ENCODE data around the gene NOX3. TPM values are rescaled to one million over a fixed set of nuclear protein-coding genes. Genes with fewer than 3 reads are reported as not detected.

The NOX3 gene
- polyA plus RNA-seq, 1 donor from 2014 or later, result 0.11 TPM

GRCh38 chr6:155487371-155488130 is 31.9 kb upstream of the NOX3 start:
- H3K4me2 ChIP-seq (ENCODE audit: low read length), result no peak overlapping the region
- no peak overlapping the region for H3K4me3 ChIP-seq (ENCODE audit: low read length)
- H3K27ac ChIP-seq (ENCODE audit: low read length), result no peak overlapping the region
- no peak overlapping the region for H2AFZ ChIP-seq (ENCODE audit: low read depth, low read length)
- no peaks in the 10 kb centered on the region for H3K27me3 ChIP-seq (ENCODE audit: insufficient read depth, low read depth, low read length)
- no peaks in the 10 kb centered on the region for H3K9me2 ChIP-seq (ENCODE audit: insufficient read depth, low read length)
- H3K36me3 ChIP-seq (ENCODE audit: insufficient read depth, low read length), result no peaks in the 10 kb centered on the region
- H3F3A ChIP-seq (ENCODE audit: insufficient read depth, low read length, poor library complexity, severe bottlenecking), result no peaks in the 10 kb centered on the region
- TF ChIP-seq SMC3 (conservative IDR thresholded peaks at IDR 0.05; ENCODE audit: poor library complexity) (no peak), MXI1 (conservative IDR thresholded peaks at IDR 0.05; ENCODE audit: poor library complexity, severe bottlenecking) (no peak), REST (IDR thresholded peaks at IDR 0.05; ENCODE audit: borderline replicate concordance) (no peak), TAF1 (IDR thresholded peaks at IDR 0.05; ENCODE audit: low read depth) (no peak), EZH2 (IDR thresholded peaks at IDR 0.05; ENCODE audit: borderline replicate concordance, insufficient read depth, low read length, poor library complexity, severe bottlenecking) (no peak), RAD21 (conservative IDR thresholded peaks at IDR 0.05) (no peak), CTCF (IDR thresholded peaks at IDR 0.05; ENCODE audit: poor library complexity, severe bottlenecking) (no peak), EP300 (conservative IDR thresholded peaks at IDR 0.05; ENCODE audit: poor library complexity, severe bottlenecking) (no peak), POLR2AphosphoS5 (IDR thresholded peaks at IDR 0.05) (no peak)
- H3K9me3 ChIP-seq (ENCODE audit: low read length), result no peaks in the 10 kb centered on the region
- no peaks in the 10 kb centered on the region for H3K79me2 ChIP-seq (replicated peaks; ENCODE audit: insufficient read depth, low read length)
- no peaks in the 10 kb centered on the region for H4K20me1 ChIP-seq (ENCODE audit: insufficient read depth)
- no peak overlapping the region for H3K9ac ChIP-seq (ENCODE audit: low read length)

- H2AFZ ChIP-seq (ENCODE audit: low read depth, low read length), result no peak overlapping the region
- no peaks in the 10 kb centered on the region for H3K9me3 ChIP-seq (ENCODE audit: low read length)
- no peaks in the 10 kb centered on the region for H3K27me3 ChIP-seq (ENCODE audit: insufficient read depth, low read depth, low read length)
- no peak overlapping the region for H3K9ac ChIP-seq (ENCODE audit: low read length)
- H3F3A ChIP-seq (ENCODE audit: insufficient read depth, low read length, poor library complexity, severe bottlenecking), result no peaks in the 10 kb centered on the region
- H3K27ac ChIP-seq (ENCODE audit: low read length), result no peak overlapping the region
- no peaks in the 10 kb centered on the region for H3K36me3 ChIP-seq (ENCODE audit: insufficient read depth, low read length)
- no peaks in the 10 kb centered on the region for H3K9me2 ChIP-seq (ENCODE audit: insufficient read depth, low read length)
- H4K20me1 ChIP-seq (ENCODE audit: insufficient read depth), result no peaks in the 10 kb centered on the region
- no peaks in the 10 kb centered on the region for H3K79me2 ChIP-seq (replicated peaks; ENCODE audit: insufficient read depth, low read length)
- no peak for TF ChIP-seq SMC3 (conservative IDR thresholded peaks at IDR 0.05; ENCODE audit: poor library complexity)
- no peak for TF ChIP-seq EZH2 (IDR thresholded peaks at IDR 0.05; ENCODE audit: borderline replicate concordance, insufficient read depth, low read length, poor library complexity, severe bottlenecking)
- TF ChIP-seq MXI1 (conservative IDR thresholded peaks at IDR 0.05; ENCODE audit: poor library complexity, severe bottlenecking), result no peak
- TF ChIP-seq POLR2AphosphoS5 (IDR thresholded peaks at IDR 0.05), result no peak
- TF ChIP-seq CTCF (IDR thresholded peaks at IDR 0.05; ENCODE audit: poor library complexity, severe bottlenecking), result no peak
- no peak for TF ChIP-seq REST (IDR thresholded peaks at IDR 0.05; ENCODE audit: borderline replicate concordance)
- TF ChIP-seq TAF1 (IDR thresholded peaks at IDR 0.05; ENCODE audit: low read depth), result no peak
- no peak for TF ChIP-seq EP300 (conservative IDR thresholded peaks at IDR 0.05; ENCODE audit: poor library complexity, severe bottlenecking)
- no peak for TF ChIP-seq RAD21 (conservative IDR thresholded peaks at IDR 0.05)
- H3K4me3 ChIP-seq (ENCODE audit: low read length), result no peak overlapping the region
- no peak overlapping the region for H3K4me2 ChIP-seq (ENCODE audit: low read length)
Measured at GRCh38 chr6:155486721-155487294, 31.2 kb upstream of the NOX3 start.

All from neural cell (in vitro differentiated cells).